Activated CD8-positive, alpha-beta memory T cell treated with anti-CD3 and anti-CD28 coated beads for 36 hours (primary cell): ENCODE data around the gene PMM2. TPM values are rescaled to one million over a fixed set of nuclear protein-coding genes. Genes with fewer than 3 reads are reported as not detected.
"Not testable (repeated sequence)": the region's sequence is repeated elsewhere in the genome, so short reads cannot be mapped to it uniquely, and the experiment has no call there.

Experiments used
- CTCF ChIA-PET: fragments of 350-600 bp; sonication (Branson Sonifier 250); formaldehyde crosslinking; loops from one replicate; lab custom pipeline; 2021; ENCODE audit warnings: antibody characterized with exemption; lab: Charles Lee
- POLR2A ChIA-PET: fragments of 350-600 bp; sonication (Branson Sonifier 250); formaldehyde crosslinking; loops from one replicate; lab custom pipeline; 2021; ENCODE audit warnings: antibody characterized with exemption; lab: Charles Lee
- total RNA-seq, 2 experiments: library from RNA; stranded (reverse); gene quantifications; one replicate each; pipeline ENCODE4 v1.2.3, GENCODE V29; 2021

The PMM2 gene
- total RNA-seq, 2 experiments from 2014 or later: 54.6 to 56.4 TPM

DNA sequence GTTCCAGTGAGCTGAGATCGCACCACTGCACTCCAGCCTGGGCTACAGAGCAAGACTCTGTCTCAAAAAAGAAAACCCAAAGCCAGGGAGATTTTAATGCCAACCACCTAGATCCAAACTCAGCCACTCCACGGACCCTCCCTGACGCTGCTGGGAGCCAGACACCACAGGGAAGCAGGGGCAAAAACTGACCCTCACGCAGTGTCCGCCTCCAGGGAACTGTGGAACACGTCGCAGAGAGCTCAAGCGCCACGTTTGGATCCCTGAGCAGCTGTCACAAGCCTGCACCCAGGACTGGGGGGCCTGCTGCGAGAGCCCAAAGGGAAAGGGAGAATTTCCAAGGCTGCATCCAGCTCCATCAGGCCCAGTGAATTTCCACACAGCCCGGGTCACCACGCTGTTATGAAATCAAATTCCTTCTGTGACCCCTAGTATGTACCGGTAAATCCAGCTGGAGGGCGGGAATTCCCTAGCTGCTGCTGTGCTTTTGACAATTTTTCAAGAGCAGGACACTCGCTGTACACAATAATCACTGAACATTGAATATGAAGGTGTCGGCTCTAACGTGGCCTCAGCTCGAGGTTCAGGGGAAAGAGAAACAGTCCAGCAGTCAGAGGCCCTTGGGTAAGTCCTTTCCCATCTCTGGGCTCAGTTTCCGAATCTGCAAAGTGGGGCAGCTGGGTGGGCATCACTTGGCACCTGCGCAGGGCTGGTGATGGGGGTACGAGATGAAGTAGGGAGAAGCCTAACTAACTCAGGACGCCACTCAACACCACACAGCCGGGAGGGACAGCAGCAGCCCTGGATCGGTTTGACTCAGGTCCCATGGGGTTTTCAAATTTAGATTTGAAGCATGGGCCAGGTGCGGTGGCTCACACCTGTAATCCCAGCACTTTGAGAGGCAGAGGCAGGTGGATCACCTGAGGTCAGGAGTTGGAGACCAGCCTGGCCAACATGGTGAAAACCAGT, 62.6 kb downstream of the PMM2 start:
- POLR2A ChIA-PET: interaction anchor here (1.4 kb wide), 1 partner anchor 9 kb away, joined by 7 read pairs; the partner anchor contains the start of gene CARHSP1
- CTCF ChIA-PET: interaction anchor here (0.7 kb wide), 1 partner anchor 20 kb away, joined by 3 read pairs; no protein-coding TSS in a partner anchor

DNA sequence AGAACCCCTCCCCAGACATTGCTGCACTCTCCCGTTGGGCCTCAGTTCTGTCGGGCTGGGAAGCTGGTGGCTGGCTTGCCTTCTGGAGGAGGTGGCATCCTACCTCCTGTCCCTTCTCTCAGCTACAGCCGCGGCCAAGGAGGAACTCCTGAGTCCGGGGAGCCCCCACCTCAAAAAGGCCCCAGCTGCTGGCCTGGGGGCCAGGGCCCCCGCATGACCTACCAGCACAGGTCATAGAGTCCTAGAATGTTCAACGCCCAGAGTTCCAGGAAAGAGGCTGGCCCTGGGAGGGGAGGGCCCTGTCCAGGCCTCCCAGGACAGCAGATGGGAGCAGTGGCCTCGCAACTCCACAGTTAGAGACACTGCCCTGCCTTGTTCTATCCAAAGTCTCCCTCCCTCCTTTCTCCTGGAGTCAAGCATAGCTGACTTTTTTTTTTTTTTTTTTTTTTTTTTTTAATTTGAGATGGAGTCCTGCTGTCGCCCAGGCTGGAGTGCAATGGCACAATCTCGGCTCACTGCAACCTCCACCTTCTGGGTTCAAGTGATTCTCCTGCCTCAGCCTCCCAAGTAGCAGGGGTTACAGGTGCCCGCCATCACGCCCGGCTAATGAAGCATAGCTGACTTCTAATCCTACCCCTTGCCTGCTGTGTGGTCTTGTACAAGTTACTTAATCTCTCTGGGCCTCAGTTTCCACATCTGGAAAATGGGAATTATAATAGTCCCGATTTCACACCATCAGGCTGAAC, 64.1 kb downstream of the PMM2 start:
- ChIA-PET POLR2A (no interaction called here), CTCF (no interaction called here)

DNA sequence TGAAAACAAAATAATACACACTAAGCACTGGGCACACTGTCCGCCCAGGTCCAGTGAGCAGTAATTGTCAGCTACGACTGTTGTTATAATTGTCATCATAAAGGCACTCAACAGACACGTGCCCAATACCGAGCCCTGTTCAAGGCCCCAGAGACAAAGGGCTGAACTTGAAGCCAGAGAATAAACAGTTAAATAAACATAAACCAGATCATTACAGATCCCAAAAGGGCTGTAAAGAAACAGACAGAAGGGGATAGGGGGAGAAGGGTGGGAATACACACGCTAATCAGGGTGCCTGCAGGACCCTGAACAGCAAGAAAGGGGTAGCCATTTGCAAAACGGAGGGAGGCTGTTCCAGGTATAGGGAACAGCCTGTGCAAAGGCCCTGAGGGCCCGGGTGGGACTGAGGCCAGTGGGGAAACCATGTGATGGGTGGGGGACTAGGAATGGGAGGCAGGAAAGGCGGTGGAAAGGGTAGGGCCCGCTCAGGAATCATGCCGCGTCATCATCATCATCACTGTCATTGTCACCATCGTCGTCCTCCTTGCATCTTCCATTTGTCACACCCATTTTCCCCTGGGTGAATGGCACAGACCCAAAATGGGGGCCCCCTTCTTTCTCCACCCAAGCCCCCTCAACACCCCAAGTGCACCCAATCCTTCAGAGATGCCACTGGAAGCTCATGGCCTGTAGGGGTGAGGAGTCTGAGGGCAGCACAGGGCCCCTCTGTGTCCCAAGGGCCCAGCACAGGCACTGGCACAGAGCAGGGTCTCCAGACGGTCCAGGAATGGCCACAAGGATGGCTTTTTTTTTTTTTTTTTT, 64.9 kb downstream of the PMM2 start:
- POLR2A ChIA-PET: no interaction called here
- CTCF ChIA-PET: interaction anchor here (1.6 kb wide), 1 partner anchor 18 kb away, joined by 5 read pairs; no protein-coding TSS in a partner anchor

DNA sequence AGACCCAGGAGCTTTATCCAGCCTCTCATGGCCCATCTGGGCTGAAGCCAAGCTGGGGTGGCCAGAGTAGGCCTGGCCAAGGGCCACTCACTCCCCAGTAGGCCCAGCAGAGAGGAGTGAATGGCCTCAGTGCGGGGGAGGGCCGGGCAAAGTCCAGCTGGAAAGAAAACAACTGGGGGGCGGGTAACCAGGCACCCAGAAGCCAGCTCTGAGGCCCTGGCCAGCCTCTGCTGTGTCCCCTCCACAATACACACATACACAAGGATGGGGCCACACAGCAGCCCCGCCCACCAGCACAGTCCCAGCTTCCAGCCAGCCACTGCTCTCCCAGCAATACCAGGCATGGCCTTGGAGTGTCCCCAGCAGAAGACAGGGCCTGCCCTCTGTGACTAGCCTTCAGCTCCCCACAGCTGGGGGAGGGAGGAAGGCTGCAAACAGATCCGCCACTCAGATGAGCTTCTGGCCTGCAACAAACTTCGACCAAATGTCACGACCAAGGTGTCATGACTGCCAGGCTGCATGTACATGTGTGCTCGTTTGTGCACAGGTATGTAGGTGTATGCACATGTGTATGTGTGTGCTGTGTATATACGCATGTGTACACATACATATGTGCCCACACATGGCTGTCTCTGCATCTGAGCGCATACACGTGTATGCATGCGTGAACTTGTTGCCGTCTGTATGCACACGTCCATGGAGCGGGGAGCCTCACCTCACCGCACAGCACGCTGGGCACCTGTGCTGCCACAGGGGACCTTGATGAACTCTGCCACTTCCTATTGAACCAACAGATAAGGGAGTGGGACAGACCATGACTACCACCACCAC, 66.2 kb downstream of the PMM2 start:
- ChIA-PET POLR2A (no interaction called here), CTCF (interaction anchor here (1.6 kb wide), 1 partner anchor 17 kb away, joined by 5 read pairs; no protein-coding TSS in a partner anchor)

DNA sequence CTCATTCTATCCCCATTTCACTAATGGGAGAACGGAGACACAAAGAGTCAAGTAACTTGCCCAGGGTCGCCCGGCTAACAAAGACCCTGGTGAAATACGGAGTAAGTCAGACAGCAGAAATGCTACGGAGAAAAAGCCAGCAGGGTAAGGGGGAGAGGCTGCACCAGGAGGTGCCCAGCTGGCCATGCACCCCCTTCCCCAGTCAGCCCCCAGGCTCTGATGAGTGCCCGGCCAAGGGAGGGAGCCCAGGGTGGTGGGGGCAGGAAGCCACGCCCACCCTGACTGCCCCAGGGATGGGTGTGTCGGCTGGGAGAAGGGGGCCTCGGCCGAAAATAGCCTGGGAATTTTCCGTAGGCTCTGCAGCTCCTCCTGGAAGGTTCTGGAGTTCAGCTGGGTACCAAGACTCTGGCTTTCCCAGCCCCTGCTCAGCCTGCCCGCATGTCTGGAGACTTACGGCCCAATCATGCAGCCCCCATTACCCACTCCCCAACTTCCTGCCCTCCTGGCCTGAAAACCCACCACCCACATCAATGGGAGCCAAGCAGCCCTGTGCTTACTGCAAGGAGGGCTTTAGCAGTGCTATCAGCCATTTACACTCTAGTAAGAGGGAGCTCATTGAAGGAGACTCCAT, 67.0 kb downstream of the PMM2 start:
- ChIA-PET POLR2A (no interaction called here), CTCF (interaction anchor here (1.1 to 1.6 kb wide), 2 partner anchors 16 kb away, joined by 3 to 5 read pairs; no protein-coding TSS in a partner anchor)

DNA sequence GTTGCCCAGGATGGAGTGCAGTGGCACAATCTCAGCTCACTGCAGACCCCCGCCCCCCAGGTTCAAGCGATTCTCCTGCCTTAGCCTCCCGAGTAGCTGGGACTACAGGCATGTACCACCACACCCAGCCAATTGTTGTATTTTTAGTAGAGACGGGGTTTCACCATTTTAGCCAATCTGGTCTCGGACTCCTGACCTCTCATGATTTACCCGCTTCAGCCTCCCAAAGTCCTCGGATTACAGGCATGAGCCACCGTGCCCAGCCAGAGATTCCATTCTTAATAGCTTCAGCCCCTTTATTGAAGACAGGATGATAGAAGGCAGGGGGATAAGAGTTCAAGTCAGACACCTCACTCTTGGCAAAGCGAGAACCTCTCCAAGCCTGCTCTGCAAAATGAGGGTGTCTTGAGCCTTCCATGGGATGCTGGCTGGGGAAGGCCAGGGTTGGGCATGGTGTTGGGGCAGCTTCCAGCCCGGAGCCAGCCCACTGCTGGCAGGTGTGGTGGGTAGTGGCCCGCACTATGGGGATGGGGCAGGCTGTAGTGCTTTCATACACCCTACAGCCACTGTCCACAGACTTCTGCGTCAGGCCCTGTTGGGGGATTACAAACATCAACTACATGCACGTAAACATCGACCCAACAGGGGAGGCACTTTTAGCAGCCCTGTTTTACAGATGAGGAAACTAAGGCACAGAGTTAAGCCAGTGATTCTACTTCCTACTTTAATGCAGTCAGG, 67.7 kb downstream of the PMM2 start:
- ChIA-PET CTCF (interaction anchor here (1.1 kb wide), 1 partner anchor 15 kb away, joined by 3 read pairs; no protein-coding TSS in a partner anchor), POLR2A (no interaction called here)

DNA sequence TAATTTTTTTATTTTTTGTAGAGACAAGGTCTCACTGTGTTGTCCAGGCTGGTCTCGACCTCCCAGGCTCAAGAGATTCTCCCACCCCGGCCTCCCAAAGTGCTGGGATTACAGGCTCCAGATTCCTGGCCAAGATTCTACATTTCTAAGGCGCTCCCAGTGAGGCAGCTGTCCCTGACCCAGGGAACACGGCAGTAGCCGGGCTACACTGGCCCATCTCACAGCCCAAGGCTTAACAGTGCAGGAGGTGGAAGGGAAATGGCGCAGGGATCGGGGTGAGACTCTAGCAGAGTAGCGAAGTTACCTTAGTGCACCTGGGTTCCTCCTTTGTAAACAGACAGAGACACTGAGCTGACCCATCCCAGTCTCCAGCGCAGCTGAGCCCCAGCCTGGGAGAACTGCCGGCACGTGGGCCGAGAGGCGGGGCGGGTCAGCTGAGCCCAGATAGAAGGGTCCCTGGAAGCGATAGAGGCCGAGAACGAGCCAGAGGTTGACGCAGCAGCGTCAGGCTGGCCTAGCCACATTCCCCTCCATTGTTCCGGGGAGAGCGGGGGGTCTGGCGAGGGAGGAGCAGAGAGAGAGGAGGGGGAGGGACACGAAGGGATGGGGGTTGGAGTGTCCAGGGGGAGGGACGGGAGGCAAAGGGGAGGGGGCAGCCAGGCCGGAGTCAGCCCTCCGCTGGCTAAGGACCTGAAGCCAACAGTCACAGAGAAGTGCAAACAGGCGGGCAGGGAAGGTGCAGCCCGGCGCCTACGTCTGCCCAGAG, 68.7 kb downstream of the PMM2 start:
- POLR2A ChIA-PET: no interaction called here
- CTCF ChIA-PET: no interaction called here

DNA sequence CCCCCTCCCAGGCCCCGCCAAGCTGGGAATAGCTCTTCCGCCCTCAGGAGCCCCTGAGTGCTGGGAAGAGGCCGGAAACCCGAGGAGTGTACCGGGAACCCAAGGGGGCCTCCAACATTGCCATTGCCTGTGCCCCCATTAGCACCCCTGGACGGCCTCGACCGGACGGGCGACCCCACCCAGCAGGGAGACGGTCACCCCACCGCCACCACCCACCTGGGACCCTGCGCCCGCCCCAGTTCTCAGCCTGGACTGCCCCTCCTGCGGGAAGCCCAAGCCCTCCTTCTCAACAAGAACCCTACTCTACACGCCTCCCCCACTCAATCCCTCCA, 69.2 kb downstream of the PMM2 start:
- ChIA-PET POLR2A (interaction anchor here (2.3 kb wide), 1 partner anchor 66 kb away, joined by 9 read pairs; no protein-coding TSS in a partner anchor), CTCF (interaction anchor here (0.5 kb wide), 1 partner anchor 1408 kb away, joined by 3 read pairs; no protein-coding TSS in a partner anchor)

DNA sequence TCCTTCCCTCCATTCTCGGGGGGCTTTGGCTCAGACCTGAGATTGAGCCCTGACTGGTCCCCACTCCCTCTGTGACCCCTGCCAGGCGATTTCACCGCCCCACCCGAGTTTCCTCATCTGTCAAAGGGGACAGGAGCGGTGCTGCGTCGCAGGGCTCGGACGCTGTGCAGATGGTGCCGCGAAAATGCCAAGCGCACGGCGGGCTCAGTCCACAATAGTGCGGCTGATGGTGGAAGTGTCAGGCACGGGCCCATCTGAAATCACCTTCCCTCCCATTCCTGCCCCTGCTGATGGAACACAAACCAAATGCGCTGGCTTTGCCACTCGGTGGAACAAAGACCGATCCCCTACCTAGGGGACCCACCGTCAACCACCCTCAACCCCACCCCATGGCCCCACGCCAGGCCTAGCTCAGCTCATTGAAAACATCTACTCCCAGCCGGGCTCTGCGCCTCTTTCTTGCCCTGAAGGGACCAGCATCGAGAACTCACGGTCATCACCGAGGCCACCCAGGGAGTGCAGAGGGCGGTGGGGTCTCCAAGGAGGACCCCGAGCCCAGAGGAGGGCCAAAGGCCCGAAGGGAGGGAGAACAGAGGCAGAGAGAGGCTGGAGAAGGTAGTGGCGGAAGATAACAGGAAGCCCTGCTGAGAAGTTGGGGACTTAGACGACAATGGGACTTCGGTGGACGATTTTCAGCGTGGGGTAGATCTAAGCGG, 69.7 kb downstream of the PMM2 start:
- ChIA-PET POLR2A (interaction anchor here (1.9 to 2.3 kb wide), 3 partner anchors 13 to 67 kb away, joined by 6 to 12 read pairs (median 9); no protein-coding TSS in a partner anchor), CTCF (interaction anchor here (0.5 to 2.0 kb wide), 4 partner anchors 69 to 1871 kb away, joined by 3 to 7 read pairs (median 4); no protein-coding TSS in a partner anchor)

DNA sequence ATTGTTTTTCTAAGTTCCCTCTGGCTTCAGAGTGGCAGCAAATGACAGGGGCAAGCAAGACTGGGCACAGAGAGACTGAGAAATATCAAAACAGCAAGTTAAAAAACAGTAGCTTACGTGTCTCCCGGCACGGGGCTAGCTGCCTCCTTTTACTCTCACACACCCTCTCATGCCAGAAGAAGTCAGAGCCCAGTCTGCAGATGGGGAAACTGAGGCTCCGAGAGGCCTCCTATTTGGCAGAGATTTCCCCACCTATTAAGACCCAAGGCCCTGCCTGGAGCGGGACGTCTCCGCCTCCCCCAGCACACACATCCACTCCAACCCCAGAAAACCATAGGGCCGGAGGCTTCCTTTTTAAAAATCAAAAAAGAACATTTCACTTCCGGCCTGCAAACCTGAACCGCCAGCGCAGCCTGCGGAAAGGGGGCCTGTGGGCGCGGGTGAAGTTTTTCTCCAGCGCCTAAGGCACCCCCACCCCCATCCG, 70.3 kb downstream of the PMM2 start:
- ChIA-PET POLR2A (interaction anchor here (1.0 to 2.3 kb wide), 8 partner anchors 8 to 224 kb away, joined by 3 to 15 read pairs (median 6); partner anchors contain the start of genes HAPSTR1 and PMM2), CTCF (interaction anchor here (0.6 to 2.0 kb wide), 5 partner anchors 12 to 1871 kb away, joined by 3 to 7 read pairs (median 5); no protein-coding TSS in a partner anchor)

DNA sequence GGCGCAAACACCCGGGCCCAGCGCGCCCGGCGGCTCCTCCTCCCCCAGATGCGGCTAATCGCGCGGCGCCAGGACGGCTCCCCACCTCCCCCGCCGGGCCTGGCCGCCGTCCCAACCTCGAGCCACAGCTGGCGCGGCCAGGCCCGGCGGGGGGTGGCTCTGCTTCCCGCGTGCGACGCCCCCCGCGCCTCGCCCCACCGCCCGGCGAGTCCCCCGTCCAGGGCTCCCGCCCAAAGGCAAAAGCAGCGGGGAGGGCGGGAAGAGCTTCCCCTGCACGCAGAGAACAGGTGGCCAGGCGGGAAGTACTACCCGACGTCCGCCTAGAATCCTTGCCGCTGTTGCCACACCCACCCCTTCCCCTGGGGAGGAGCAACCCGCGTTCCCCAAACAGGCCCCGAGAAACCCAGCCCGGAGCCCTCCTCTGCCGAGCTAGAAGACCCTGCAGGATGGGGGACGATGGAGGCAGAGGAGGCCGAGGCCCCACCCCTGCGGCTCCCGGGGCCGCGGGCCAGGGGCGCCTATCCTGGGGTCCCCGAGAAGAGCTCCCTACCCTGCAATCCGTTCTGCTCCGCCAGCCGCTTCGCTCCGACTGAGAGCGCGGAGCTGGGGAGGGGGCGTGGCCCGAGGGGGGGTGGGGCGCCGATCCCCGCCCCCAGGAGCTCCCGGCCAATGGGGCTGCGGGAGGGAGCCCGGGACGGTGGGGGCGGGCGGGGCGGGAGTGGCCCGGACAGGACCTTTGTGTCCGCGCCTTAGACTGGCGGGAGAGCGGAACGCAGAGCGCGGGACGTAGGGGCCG, 71.0 kb downstream of the PMM2 start, which contains the start of gene CARHSP1:
CARHSP1 (minus strand) TSS at position 591 of the 796 bp plus-strand sequence. CDS start 9,678 bp downstream, outside the sequence.
- CTCF ChIA-PET: interaction anchor here (0.6 to 2.0 kb wide), 6 partner anchors 12 to 1870 kb away, joined by 3 to 7 read pairs (median 4); no protein-coding TSS in a partner anchor
- POLR2A ChIA-PET: interaction anchor here (0.6 to 2.3 kb wide), 15 partner anchors 8 to 246 kb away, joined by 3 to 15 read pairs (median 4); partner anchors contain the start of genes HAPSTR1, PMM2, TMEM186 and USP7

DNA sequence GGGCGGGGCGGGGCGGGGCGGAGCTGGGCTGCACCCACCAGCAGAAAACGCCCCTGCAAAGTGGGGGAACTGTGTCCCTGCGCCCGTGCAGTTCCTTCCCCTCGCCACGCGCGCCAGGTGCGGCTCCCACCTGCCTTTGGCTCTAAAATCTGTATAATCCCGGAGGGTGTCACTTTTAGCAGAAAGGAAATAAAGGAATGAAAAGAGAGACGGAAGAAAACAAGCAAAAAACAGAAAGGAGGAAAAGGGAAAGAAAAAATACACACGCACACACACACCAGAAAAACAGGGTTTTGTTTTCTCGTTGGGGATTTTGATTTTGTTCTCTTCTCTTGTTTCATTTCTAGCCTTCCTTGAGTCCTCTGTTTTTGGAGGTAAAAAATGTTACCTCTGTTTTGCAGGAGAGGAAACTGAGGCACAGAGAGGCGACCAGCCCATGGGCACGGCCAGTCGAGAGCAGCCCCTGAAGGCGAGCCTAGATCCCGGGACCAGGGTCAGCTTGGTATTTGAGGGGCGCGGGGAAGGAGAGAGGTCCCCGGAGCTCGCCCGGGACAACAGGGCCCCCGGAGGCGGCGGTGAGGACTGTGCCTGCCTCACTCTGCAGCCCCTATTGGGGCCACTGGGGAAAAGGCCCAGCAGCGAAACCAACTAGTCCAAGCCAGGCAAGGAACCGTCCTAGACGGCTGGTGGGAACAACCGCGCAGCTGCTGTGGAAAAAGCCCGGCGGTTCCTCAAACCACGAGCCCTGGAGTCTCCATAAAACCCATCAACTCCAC, 71.8 kb downstream of the PMM2 start:
- POLR2A ChIA-PET: interaction anchor here (0.6 to 2.3 kb wide), 14 partner anchors 9 to 247 kb away, joined by 3 to 15 read pairs (median 5); partner anchors contain the start of genes HAPSTR1, TMEM186 and USP7
- CTCF ChIA-PET: interaction anchor here (0.6 to 2.0 kb wide), 6 partner anchors 11 to 214 kb away, joined by 3 to 7 read pairs (median 4); no protein-coding TSS in a partner anchor

DNA sequence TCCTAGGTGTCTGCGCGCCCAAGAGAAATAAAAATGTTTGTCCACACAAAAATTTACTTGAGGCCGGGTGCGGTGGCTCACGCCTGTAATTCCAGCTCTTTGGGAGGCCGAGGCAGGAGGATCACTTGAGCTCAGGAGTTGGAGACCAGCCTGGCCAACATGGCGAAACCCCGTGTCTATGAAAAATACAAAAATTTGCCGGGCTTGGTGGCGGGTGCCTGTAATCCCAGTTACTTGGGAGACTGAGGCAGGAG, 72.3 kb downstream of the PMM2 start:
- CTCF ChIA-PET: interaction anchor here (0.7 kb wide), 1 partner anchor 11 kb away, joined by 3 read pairs; no protein-coding TSS in a partner anchor
- POLR2A ChIA-PET: not testable (repeated sequence)
